GM12872 (cell line): ENCODE results near the gene RAX2.

Experiments
- CTCF ChIP-seq: IDR thresholded peaks from 3 replicates; pipeline ENCODE4 v1.5.1; 2011; ENCODE audit warnings: low read depth, mild to moderate bottlenecking, low read length, moderate library complexity; ENCODE audit not compliant: insufficient read depth

Gene RAX2

GRCh38 chr19:3771906-3772455 lies at the start of gene RAX2:
RAX2 (minus strand) TSS chr19:3772228; CDS start chr19:3771742, 486 bp downstream.
- no peak for TF ChIP-seq CTCF

- no peak for TF ChIP-seq CTCF
These were observed 49.1 kb upstream of the RAX2 start for GRCh38 chr19:3821156-3821555.

- no peak for TF ChIP-seq CTCF
These were observed 48.0 kb upstream of the RAX2 start for GRCh38 chr19:3819989-3820388.

GRCh38 chr19:3818918-3819317 lies 46.9 kb upstream of the RAX2 start:
- no peak for TF ChIP-seq CTCF

GRCh38 chr19:3818466-3818865 lies 46.4 kb upstream of the RAX2 start:
- no peak for TF ChIP-seq CTCF

GRCh38 chr19:3817761-3818160 lies 45.7 kb upstream of the RAX2 start:
- TF ChIP-seq CTCF: no peak

- TF ChIP-seq CTCF: no peak
These were observed 44.7 kb upstream of the RAX2 start for GRCh38 chr19:3816566-3817218.
